BLaER1 (cell line): ENCODE data around the gene NOL9.

Experiments
- H3K27ac ChIP-seq: shearing (Covaris generic); formaldehyde crosslinking; 2 replicates; pipeline ENCODE4 v1.8.1; 2022
- H3K27me3 ChIP-seq: shearing (Covaris generic); formaldehyde crosslinking; 2 replicates; pipeline ENCODE4 v1.8.1; 2022
- H3K36me3 ChIP-seq: shearing (Covaris generic); formaldehyde crosslinking; 2 replicates; pipeline ENCODE4 v1.8.1; 2022
- H3K4me1 ChIP-seq: shearing (Covaris generic); formaldehyde crosslinking; 2 replicates; pipeline ENCODE4 v1.8.1; 2022
- H3K4me2 ChIP-seq: shearing (Covaris generic); formaldehyde crosslinking; 2 replicates; pipeline ENCODE4 v1.8.1; 2022
- H3K4me3 ChIP-seq: shearing (Covaris generic); formaldehyde crosslinking; 2 replicates; pipeline ENCODE4 v1.8.1; 2022
- H3K9ac ChIP-seq: shearing (Covaris generic); formaldehyde crosslinking; 2 replicates; pipeline ENCODE4 v1.8.1; 2022
- H3K9me3 ChIP-seq: shearing (Covaris generic); formaldehyde crosslinking; 2 replicates; pipeline ENCODE4 v1.8.1; 2022
- H4K20me1 ChIP-seq: shearing (Covaris generic); formaldehyde crosslinking; 2 replicates; pipeline ENCODE4 v1.8.1; 2022
- Cebpa-rat ChIP-seq: shearing (Covaris generic); IDR thresholded peaks from 2 replicates; pipeline ENCODE4 v1.8.1; 2022

The NOL9 gene

DNA sequence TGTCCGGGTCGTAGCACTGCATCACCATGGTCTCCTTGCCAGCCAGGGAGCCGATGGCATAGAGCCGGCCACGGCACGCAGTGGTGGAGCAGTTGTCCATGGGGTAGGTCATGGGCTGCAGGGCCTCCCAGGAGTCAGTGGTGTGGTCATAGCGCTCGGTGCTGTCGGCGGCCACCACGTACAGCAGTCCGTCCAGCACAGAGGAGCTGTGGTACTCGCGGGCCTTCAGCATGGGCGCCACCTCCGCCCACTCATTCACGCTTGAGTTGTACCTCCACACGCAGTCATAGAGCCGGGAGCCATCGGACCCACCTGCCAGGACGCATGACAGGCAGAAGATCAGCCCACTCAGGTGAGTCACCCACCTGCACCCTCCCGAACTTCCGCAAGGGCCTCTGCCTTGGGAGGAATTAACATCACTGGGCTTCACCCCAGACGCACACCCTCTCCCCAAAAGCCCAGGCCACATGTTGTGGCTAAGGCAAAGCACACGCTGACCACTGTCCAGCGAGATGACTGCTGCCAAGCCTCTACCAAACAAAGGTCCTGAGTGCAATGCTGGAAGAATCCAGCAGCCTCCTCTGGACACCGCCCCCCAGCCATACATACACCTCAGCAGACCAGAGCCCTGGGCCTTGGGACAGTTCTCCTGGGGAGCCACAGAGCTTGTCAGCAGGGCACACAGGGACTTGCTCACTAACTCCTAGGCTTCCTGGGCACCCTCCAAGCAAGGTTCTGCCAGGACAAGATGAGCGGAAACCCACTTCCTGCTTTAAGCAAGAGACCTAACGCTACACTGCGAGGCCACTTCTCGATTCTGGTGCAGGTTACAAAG is 45.0 kb upstream of the NOL9 start:
- peak overlapping the region; percentile 84 for H3K9ac ChIP-seq
- peaks cover 43% of the 10 kb centered on the region for H3K4me1 ChIP-seq
- peak overlapping the region; percentile 91 for H3K4me2 ChIP-seq
- peaks cover 78% of the 10 kb centered on the region for H4K20me1 ChIP-seq
- peak overlapping the region; percentile 77 for H3K4me3 ChIP-seq
- H3K9me3 ChIP-seq, result no peaks in the 10 kb centered on the region
- peak overlapping the region; percentile 41 for H3K27ac ChIP-seq
- TF ChIP-seq Cebpa-rat, result no peak
- H3K36me3 ChIP-seq, result peaks cover 50% of the 10 kb centered on the region
- H3K27me3 ChIP-seq, result no peaks in the 10 kb centered on the region

GRCh38 chr1:6597777-6598131 is 43.4 kb upstream of the NOL9 start:
- TF ChIP-seq Cebpa-rat, result no peak

DNA sequence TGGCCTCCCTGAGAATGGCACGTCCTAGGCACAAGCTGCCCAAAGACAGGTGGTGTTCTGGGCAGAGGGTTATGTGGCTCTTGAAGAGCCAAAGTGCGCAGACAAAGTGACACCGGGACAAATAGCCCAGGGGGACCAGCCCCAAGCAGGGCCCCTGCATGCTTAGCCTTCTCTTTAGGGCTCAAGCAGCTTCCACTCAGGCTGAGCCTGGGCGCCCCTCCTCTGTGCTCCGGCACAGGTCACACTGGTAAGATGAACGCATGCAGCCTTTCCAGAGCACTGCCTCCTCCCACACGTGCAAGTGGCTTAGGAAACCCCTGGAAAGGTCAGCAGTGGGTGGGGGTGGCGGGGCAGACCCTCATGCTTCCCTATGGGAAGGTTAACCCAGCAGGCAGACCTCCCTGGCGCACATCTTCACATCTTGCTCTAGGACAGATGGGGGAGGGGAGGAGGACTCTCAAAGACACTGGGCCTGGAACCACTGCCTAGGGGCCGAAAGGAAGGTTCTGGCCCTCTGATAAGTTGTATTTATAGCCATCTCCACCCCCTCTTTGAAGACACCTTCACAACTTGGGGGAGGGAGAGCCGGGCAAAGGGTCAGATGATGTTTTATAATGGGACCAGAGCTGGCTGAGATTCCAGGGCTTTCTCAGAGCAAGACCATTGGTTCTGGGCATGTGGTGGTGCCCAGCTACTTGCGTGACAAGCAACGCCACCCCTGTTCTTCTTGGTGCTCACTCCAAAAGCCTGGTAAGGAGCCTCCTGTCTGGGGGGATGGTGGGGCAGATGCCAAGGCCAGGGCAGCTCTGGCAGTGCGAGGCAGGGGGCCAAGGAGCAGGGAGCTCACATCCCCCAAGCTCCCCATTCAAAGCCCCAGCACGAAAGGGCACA is 42.8 kb upstream of the NOL9 start:
- H4K20me1 ChIP-seq, result peaks cover 100% of the 10 kb centered on the region
- no peak for TF ChIP-seq Cebpa-rat
- H3K9ac ChIP-seq, result 0 out of 2 replicates have a peak overlapping the region, but pooled peaks have one; percentile 15
- no peak overlapping the region for H3K27ac ChIP-seq
- peaks cover 73% of the 10 kb centered on the region for H3K36me3 ChIP-seq
- H3K9me3 ChIP-seq, result no peaks in the 10 kb centered on the region
- H3K4me2 ChIP-seq, result no peak overlapping the region
- peaks cover 44% of the 10 kb centered on the region for H3K4me1 ChIP-seq
- H3K4me3 ChIP-seq, result no peak overlapping the region
- H3K27me3 ChIP-seq, result no peaks in the 10 kb centered on the region

More at GRCh38 chr1:6597777-6598131, 43.4 kb upstream of the NOL9 start:
- Histone ChIP-seq H4K20me1 (peaks cover 94% of the 10 kb centered on the region), H3K4me1 (peaks cover 37% of the 10 kb centered on the region), H3K36me3 (peaks cover 66% of the 10 kb centered on the region), H3K9ac (0 out of 2 replicates have a peak overlapping the region, but pooled peaks have one; percentile 15), H3K9me3 (no peaks in the 10 kb centered on the region), H3K27ac (no peak overlapping the region), H3K4me2 (no peak overlapping the region), H3K4me3 (no peak overlapping the region), H3K27me3 (no peaks in the 10 kb centered on the region)

DNA sequence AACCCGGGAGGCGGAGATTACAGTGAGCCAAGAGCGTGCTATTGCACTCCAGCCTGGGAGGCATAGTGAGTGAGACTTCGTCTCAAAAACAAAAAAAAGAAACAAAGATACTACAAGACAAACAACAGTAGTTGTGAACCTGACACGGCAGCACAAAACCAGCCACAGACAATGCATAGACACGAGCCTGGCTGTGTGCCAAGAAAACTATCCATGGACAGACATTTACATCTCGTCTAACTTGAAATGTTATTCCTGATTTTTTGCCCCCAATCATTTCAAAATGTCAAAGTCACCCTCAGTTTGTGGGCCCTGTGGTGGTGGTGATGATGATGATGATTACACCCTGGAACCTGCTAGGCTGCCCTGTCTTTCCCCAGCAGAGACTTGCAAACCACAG is 42.0 kb upstream of the NOL9 start:
- H4K20me1 ChIP-seq, result peaks cover 100% of the 10 kb centered on the region
- no peaks in the 10 kb centered on the region for H3K9me3 ChIP-seq
- H3K4me1 ChIP-seq, result peaks cover 52% of the 10 kb centered on the region
- TF ChIP-seq Cebpa-rat, result no peak
- H3K9ac ChIP-seq, result 0 out of 2 replicates have a peak overlapping the region, but pooled peaks have one; percentile 15
- no peak overlapping the region for H3K27ac ChIP-seq
- H3K27me3 ChIP-seq, result no peaks in the 10 kb centered on the region
- no peak overlapping the region for H3K4me3 ChIP-seq
- H3K36me3 ChIP-seq, result peaks cover 80% of the 10 kb centered on the region
- no peak overlapping the region for H3K4me2 ChIP-seq

GRCh38 chr1:6594977-6595740 is 40.8 kb upstream of the NOL9 start:
- no peak for TF ChIP-seq Cebpa-rat
- peaks cover 56% of the 10 kb centered on the region for H3K4me1 ChIP-seq
- H4K20me1 ChIP-seq, result peaks cover 100% of the 10 kb centered on the region
- H3K27ac ChIP-seq, result no peak overlapping the region
- no peak overlapping the region for H3K4me2 ChIP-seq
- H3K9ac ChIP-seq, result no peak overlapping the region
- H3K4me3 ChIP-seq, result no peak overlapping the region
- peaks cover 85% of the 10 kb centered on the region for H3K36me3 ChIP-seq
- H3K9me3 ChIP-seq, result no peaks in the 10 kb centered on the region
- no peaks in the 10 kb centered on the region for H3K27me3 ChIP-seq

DNA sequence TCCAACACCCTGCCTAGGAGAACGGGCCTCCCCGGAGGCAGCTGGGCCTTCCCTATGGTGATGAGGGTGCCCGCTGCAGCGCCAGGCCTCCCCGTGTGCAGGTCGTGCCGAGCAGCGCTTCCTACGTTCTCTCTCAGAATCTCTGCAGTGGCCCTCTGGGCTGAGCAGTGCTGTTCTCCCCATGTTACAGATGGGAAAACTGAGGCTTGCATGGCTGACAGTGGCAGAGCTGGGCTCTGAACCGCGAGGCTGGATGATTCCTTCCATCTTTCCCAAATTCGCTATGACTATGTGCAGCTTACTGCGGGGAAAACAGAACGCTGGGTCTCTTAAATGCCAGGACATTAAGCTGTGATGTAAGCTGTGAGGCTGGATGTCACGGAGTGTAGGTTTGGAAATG is 39.5 kb upstream of the NOL9 start:
- peaks cover 56% of the 10 kb centered on the region for H3K4me1 ChIP-seq
- H4K20me1 ChIP-seq, result peaks cover 100% of the 10 kb centered on the region
- no peak overlapping the region for H3K4me2 ChIP-seq
- H3K27ac ChIP-seq, result no peak overlapping the region
- peaks cover 92% of the 10 kb centered on the region for H3K36me3 ChIP-seq
- H3K9me3 ChIP-seq, result no peaks in the 10 kb centered on the region
- no peaks in the 10 kb centered on the region for H3K27me3 ChIP-seq
- no peak for TF ChIP-seq Cebpa-rat
- H3K9ac ChIP-seq, result no peak overlapping the region
- H3K4me3 ChIP-seq, result no peak overlapping the region

DNA sequence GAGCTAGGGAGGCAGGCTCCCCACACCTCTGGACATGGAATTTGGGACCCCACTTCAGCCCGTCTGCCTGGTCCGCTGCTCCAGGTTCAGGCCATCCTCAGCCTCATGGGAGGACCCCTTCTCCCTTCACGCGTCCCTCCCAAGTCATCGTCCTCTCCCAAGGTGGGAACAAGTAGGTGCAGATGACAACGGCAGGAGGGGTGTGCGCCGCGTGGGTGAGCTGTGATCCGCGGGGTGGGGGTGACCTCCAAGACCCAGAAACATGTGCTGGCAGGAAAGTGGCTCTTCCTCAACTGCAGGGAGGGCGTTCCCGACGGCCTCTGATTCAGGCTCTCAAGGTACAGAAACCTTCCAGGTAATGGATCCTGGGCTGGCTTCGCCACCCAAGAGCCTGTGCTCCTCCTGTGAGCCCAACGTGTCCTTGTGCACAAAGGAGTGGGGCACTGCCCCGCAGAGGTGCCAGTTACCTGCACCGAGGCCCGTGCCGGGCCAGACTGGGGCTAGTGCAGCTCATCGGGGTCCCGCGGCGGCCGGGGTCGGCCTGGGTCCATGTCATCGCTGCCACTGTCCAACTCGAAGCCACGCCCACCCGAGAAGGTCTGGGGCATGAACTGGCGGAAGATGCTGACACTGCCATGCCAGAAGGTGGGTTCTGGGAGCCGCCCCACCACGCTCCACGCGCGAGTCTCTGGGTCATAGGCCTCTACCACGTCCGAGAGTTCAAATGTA is 38.7 kb upstream of the NOL9 start:
- Histone ChIP-seq H3K27ac (peak overlapping the region; percentile 62), H4K20me1 (peaks cover 100% of the 10 kb centered on the region), H3K9me3 (no peaks in the 10 kb centered on the region), H3K27me3 (no peaks in the 10 kb centered on the region), H3K4me3 (no peak overlapping the region), H3K4me1 (peaks cover 59% of the 10 kb centered on the region), H3K4me2 (peak overlapping the region; percentile 73), H3K9ac (no peak overlapping the region), H3K36me3 (peaks cover 92% of the 10 kb centered on the region)
- TF ChIP-seq Cebpa-rat, result no peak

DNA sequence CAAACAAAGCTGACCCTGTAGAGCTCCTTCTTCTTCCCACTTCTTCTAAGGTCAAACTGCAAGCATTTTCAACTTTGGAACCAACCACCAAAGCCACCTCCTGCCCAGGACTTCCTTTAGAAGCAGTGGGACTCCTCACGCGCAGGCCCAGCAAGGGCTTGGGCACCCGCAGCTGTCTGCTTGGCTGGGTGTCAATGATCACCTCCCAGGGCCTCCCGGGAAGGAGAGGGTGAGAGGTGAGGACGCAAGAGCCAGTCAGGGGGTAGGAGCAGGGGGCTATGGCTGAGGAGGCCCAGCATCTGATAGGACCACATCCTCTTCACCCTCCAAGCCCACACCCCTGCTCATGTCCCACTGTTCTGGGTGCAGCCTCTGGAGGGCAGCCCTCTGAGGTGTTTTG is 38.1 kb upstream of the NOL9 start:
- Histone ChIP-seq H3K27ac (peak overlapping the region; percentile 62), H3K4me3 (no peak overlapping the region), H3K9me3 (no peaks in the 10 kb centered on the region), H3K4me2 (peak overlapping the region; percentile 73), H4K20me1 (peaks cover 100% of the 10 kb centered on the region), H3K4me1 (peaks cover 59% of the 10 kb centered on the region), H3K27me3 (no peaks in the 10 kb centered on the region), H3K36me3 (peaks cover 90% of the 10 kb centered on the region), H3K9ac (peak overlapping the region; percentile 25; the same call in 1 of the 2 replicates)
- TF ChIP-seq Cebpa-rat, result no peak

DNA sequence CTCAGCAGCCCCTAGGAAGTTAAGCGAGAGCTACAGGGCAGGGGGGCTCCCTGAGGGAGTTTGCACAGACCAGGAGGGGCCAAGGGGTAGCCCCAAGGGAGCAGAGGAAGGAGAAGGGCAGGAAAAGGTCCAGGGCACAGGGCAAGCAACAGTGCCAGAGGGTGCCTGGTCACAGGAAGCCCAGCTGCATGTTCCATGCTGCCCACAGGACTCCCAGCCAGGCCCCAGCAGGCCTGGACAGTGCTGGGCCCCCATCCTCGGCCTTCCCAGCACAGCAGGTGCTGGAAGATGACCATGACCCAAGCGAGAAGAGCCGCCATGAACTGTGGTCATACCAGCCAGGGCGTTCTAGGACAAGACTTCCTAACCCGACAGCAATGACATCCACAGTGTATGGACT is 37.3 kb upstream of the NOL9 start:
- Histone ChIP-seq H3K4me3 (no peak overlapping the region), H3K4me2 (peak overlapping the region; percentile 73), H3K4me1 (peaks cover 67% of the 10 kb centered on the region), H3K27me3 (no peaks in the 10 kb centered on the region), H3K9ac (peak overlapping the region; percentile 25), H3K9me3 (no peaks in the 10 kb centered on the region), H4K20me1 (peaks cover 100% of the 10 kb centered on the region), H3K27ac (peak overlapping the region; percentile 62), H3K36me3 (peaks cover 90% of the 10 kb centered on the region)
- no peak for TF ChIP-seq Cebpa-rat
